ENCODE data around the gene CRKL.

CRKL gene

GRCh38 chr22:21001601-21002325, 84.6 kb downstream of the CRKL start, which contains the start of gene THAP7:
Gene THAP7, minus strand, starts transcription at chr22:21002118. Its CDS starts 207 bp downstream, at chr22:21001911.
- H3K4me1 Mint-ChIP-seq, result peaks cover 27% of the 10 kb centered on the region
- peaks cover 3% of the 10 kb centered on the region for H3K36me3 Mint-ChIP-seq (ENCODE audit: low read depth)
- peak within 1 kb of the TSS; percentile 99 for H3K27ac Mint-ChIP-seq
- H3K4me3 Mint-ChIP-seq, result peak within 1 kb of the TSS; percentile 93 to 97 (median 95)
- no peaks in the 10 kb centered on the region for H3K27me3 Mint-ChIP-seq (ENCODE audit: low read depth)
- H3K9me3 Mint-ChIP-seq, result no peaks in the 10 kb centered on the region
- no peak for TF ChIP-seq CTCF (IDR thresholded peaks at IDR 0.05; ENCODE audit: unreplicated experiment in 3 of 3)

Measured in nephron (organoid).